PC-3 (cell line): ENCODE data around the gene MPG. TPM values are rescaled to one million over a fixed set of nuclear protein-coding genes. Genes with fewer than 3 reads are reported as not detected.
A peak's percentile ranks its signal among the peaks of the same experiment; 100 is the strongest.

Source experiments
- ATAC-seq: fragments of 200-7000 bp; cut with Tn5 transposase; 2 replicates; pipeline ENCODE4 v1.9.1; 2020; ENCODE audit warnings: mild to moderate bottlenecking, moderate library complexity
- BruUV-seq: library from RNA; stranded (reverse); fragments of 400-500 nt; replicated peaks from 2 replicates; lab custom pipeline; 2021; lab: Mats Ljungman, UMichigan
- CTCF ChIA-PET: fragments of 300-600 bp; sonication (Branson Sonifier 250); formaldehyde crosslinking; loops from one replicate; lab custom pipeline; 2022; ENCODE audit warnings: antibody characterized with exemption; lab: Charles Lee
- POLR2A ChIA-PET: fragments of 300-600 bp; sonication (Branson Sonifier 250); formaldehyde crosslinking; loops from one replicate; lab custom pipeline; 2022; ENCODE audit warnings: antibody characterized with exemption; ENCODE audit not compliant: unreplicated experiment; lab: Charles Lee
- DNase-seq: peaks from one replicate; pipeline ENCODE4 v3.0.0-alpha.2; 2015
- H2AFZ ChIP-seq: fragments of 300-600 bp; sonication (generic); 2 replicates; pipeline ENCODE4 v1.6.0; 2016; ENCODE audit warnings: antibody characterized with exemption, low read length
- H3F3A ChIP-seq: fragments of 300-600 bp; sonication (generic); one replicate; pipeline ENCODE4 v1.6.0; 2017; ENCODE audit warnings: antibody characterized with exemption, low read length, control low read depth, mild to moderate bottlenecking; ENCODE audit not compliant: unreplicated experiment
- H3K27ac ChIP-seq: fragments of 300-600 bp; sonication (generic); 2 replicates; pipeline ENCODE4 v1.5.1; 2016; ENCODE audit warnings: mild to moderate bottlenecking, low read length
- H3K27me3 ChIP-seq: fragments of 300-600 bp; sonication (generic); 2 replicates; pipeline ENCODE4 v1.6.1; 2016; ENCODE audit warnings: low read length, mixed read lengths
- H3K36me3 ChIP-seq: fragments of 300-600 bp; sonication (generic); 2 replicates; pipeline ENCODE4 v1.6.1; 2016; ENCODE audit warnings: low read depth, mixed run types, low read length, mixed read lengths
- H3K4me1 ChIP-seq: fragments of 300-600 bp; sonication (generic); 2 replicates; pipeline ENCODE4 v1.5.1; 2016; ENCODE audit warnings: low read length; ENCODE audit not compliant: insufficient read depth
- H3K4me2 ChIP-seq: fragments of 300-600 bp; sonication (generic); 2 replicates; pipeline ENCODE4 v1.6.0; 2016; ENCODE audit warnings: low read length
- H3K4me3 ChIP-seq: fragments of 300-600 bp; sonication (generic); 2 replicates; pipeline ENCODE4 v1.5.1; 2016; ENCODE audit warnings: mild to moderate bottlenecking, low read length, mixed read lengths
- H3K79me2 ChIP-seq: fragments of 300-600 bp; sonication (generic); 2 replicates; pipeline ENCODE4 v1.6.1; 2017; ENCODE audit warnings: low read length, mixed read lengths
- H3K9ac ChIP-seq: fragments of 300-600 bp; sonication (generic); 2 replicates; pipeline ENCODE4 v1.6.0; 2016; ENCODE audit warnings: mild to moderate bottlenecking, low read length
- H3K9me2 ChIP-seq: fragments of 300-600 bp; sonication (generic); replicated peaks from 2 replicates; pipeline ENCODE4 v1.6.1; 2016; ENCODE audit warnings: mixed run types, low read length, mixed read lengths
- H3K9me3 ChIP-seq: fragments of 300-600 bp; sonication (generic); 2 replicates; pipeline ENCODE4 v1.6.1; 2016; ENCODE audit warnings: low read length, mixed read lengths
- H4K20me1 ChIP-seq: fragments of 300-600 bp; sonication (generic); 2 replicates; pipeline ENCODE4 v1.6.1; 2016; ENCODE audit warnings: low read length, mixed read lengths
- EZH2 ChIP-seq: fragments of 300-600 bp; sonication (generic); IDR thresholded peaks from one replicate; pipeline ENCODE4 v1.6.1; 2017; ENCODE audit warnings: antibody characterized with exemption, mild to moderate bottlenecking, low read length; ENCODE audit not compliant: unreplicated experiment
- EZH2phosphoT487 ChIP-seq: fragments of 300-600 bp; sonication (generic); IDR thresholded peaks from 2 replicates; pipeline ENCODE4 v1.6.1; 2018; ENCODE audit warnings: mild to moderate bottlenecking, antibody characterized with exemption, low read length, borderline replicate concordance
- intact Hi-C: fragments of 100-400 bp; cut with micrococcal nuclease; formaldehyde crosslinking; loops from 2 replicates; pipeline ENCODE4 v1.9.0; 2023
- total RNA-seq: library from RNA; depleted of rRNA; stranded (reverse); fragments of >200 nt; gene quantifications from 2 replicates; pipeline ENCODE4 v1.2.3, GENCODE V29; 2014
- TF ChIP-seq, protein P1 (sequence below): fragments of 300-600 bp; sonication (generic); conservative IDR thresholded peaks from 2 replicates; pipeline ENCODE4 v1.5.1; 2017; ENCODE audit warnings: antibody characterized with exemption, low read depth, mild to moderate bottlenecking, low read length

MPG gene
- total RNA-seq, 1 experiment from 2014 or later: 147 TPM

GRCh38 chr16:96935-97381 is 18.9 kb downstream of the MPG start:
- Histone ChIP-seq H3K4me2 (no peak overlapping the region), H2AFZ (no peak overlapping the region), H3K9me3 (no peaks in the 10 kb centered on the region), H3K27me3 (no peaks in the 10 kb centered on the region), H3K27ac (no peak overlapping the region), H3K36me3 (no peaks in the 10 kb centered on the region), H3K4me3 (no peak overlapping the region), H3K79me2 (no peaks in the 10 kb centered on the region), H3K9ac (no peak overlapping the region), H4K20me1 (no peaks in the 10 kb centered on the region), H3F3A (no peaks in the 10 kb centered on the region), H3K9me2 (no peaks in the 10 kb centered on the region), H3K4me1 (no peaks in the 10 kb centered on the region)
- TF ChIP-seq EZH2phosphoT487 (no peak), EZH2 (no peak)
- TF ChIP-seq, protein P1, sequence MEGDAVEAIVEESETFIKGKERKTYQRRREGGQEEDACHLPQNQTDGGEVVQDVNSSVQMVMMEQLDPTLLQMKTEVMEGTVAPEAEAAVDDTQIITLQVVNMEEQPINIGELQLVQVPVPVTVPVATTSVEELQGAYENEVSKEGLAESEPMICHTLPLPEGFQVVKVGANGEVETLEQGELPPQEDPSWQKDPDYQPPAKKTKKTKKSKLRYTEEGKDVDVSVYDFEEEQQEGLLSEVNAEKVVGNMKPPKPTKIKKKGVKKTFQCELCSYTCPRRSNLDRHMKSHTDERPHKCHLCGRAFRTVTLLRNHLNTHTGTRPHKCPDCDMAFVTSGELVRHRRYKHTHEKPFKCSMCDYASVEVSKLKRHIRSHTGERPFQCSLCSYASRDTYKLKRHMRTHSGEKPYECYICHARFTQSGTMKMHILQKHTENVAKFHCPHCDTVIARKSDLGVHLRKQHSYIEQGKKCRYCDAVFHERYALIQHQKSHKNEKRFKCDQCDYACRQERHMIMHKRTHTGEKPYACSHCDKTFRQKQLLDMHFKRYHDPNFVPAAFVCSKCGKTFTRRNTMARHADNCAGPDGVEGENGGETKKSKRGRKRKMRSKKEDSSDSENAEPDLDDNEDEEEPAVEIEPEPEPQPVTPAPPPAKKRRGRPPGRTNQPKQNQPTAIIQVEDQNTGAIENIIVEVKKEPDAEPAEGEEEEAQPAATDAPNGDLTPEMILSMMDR: peak; percentile 97
- peak; percentile 69 for ATAC-seq
- DNase-seq: peak; percentile 87
- intact Hi-C loops: loop anchor here (1.0 kb wide), 1 partner anchor 32 kb away; no protein-coding TSS in a partner anchor
- no TSS peak for BruUV-seq
- CTCF ChIA-PET: interaction anchor here (0.6 to 2.5 kb wide), 7 partner anchors 12 to 354 kb away, joined by 3 to 14 read pairs (median 4); no protein-coding TSS in a partner anchor
- POLR2A ChIA-PET: no interaction called here

DNA sequence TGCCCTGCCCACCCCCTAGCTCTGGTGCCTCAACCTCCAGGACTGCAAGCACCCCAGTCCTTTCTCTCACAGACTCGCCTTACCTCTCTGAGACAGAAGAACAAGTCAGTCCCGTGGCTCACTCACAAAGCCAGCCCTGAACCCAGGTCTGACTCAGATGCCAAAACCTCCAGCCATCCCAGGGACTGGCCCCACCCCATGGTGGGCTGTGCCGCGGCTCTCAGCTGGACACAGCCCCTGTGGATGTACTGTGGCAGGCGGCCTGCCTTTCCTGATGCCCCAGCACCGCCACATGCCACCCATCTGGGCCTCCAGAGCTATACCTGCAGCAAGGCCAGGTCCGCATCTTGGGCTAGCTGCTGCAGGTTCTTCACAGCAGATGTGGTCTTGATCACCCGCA is 19.8 kb downstream of the MPG start:
- H3K4me1 ChIP-seq: no peaks in the 10 kb centered on the region
- no peak for TF ChIP-seq EZH2phosphoT487
- no peak for TF ChIP-seq EZH2
- TF ChIP-seq, protein P1: no peak
- intact Hi-C loops: no loop called here
- H3K9ac ChIP-seq: no peak overlapping the region
- H3K79me2 ChIP-seq: no peaks in the 10 kb centered on the region
- no peaks in the 10 kb centered on the region for H3F3A ChIP-seq
- H3K4me3 ChIP-seq: no peak overlapping the region
- no TSS peak for BruUV-seq
- ChIA-PET POLR2A (no interaction called here), CTCF (interaction anchor here (0.7 to 2.5 kb wide), 2 partner anchors 13 to 32 kb away, joined by 3 to 14 read pairs; no protein-coding TSS in a partner anchor)
- H3K27me3 ChIP-seq: no peaks in the 10 kb centered on the region
- ATAC-seq: no peak
- H3K36me3 ChIP-seq: no peaks in the 10 kb centered on the region
- H3K9me2 ChIP-seq: no peaks in the 10 kb centered on the region
- H3K9me3 ChIP-seq: no peaks in the 10 kb centered on the region
- H3K4me2 ChIP-seq: no peak overlapping the region
- no peak for DNase-seq
- no peaks in the 10 kb centered on the region for H4K20me1 ChIP-seq
- no peak overlapping the region for H3K27ac ChIP-seq
- no peak overlapping the region for H2AFZ ChIP-seq

- H2AFZ ChIP-seq: no peak overlapping the region
- H3K4me1 ChIP-seq: no peaks in the 10 kb centered on the region
- intact Hi-C loops: no loop called here
- no peak overlapping the region for H3K9ac ChIP-seq
- H3K9me3 ChIP-seq: no peaks in the 10 kb centered on the region
- no peaks in the 10 kb centered on the region for H3F3A ChIP-seq
- no peak overlapping the region for H3K27ac ChIP-seq
- H4K20me1 ChIP-seq: no peaks in the 10 kb centered on the region
- H3K4me3 ChIP-seq: no peak overlapping the region
- no peaks in the 10 kb centered on the region for H3K79me2 ChIP-seq
- TF ChIP-seq, protein P1: no peak
- no peak for TF ChIP-seq EZH2
- no peak for TF ChIP-seq EZH2phosphoT487
- ChIA-PET CTCF (no interaction called here), POLR2A (no interaction called here)
- peaks cover 3% of the 10 kb centered on the region; the same call in 1 of the 2 replicates for H3K36me3 ChIP-seq
- DNase-seq (no peak), ATAC-seq (no peak)
- no peaks in the 10 kb centered on the region for H3K27me3 ChIP-seq
- no peak overlapping the region for H3K4me2 ChIP-seq
- H3K9me2 ChIP-seq: no peaks in the 10 kb centered on the region
- BruUV-seq: no TSS peak
Measured at GRCh38 chr16:100989-101388, 23.0 kb downstream of the MPG start.
